Measurements from ENCODE around the gene KRT72.
A peak's percentile ranks its signal among the peaks of the same experiment; 100 is the strongest.
"Not testable (repeated sequence)": the region's sequence is repeated elsewhere in the genome, so short reads cannot be mapped to it uniquely, and the experiment has no call there.

KRT72 gene

GRCh38 chr12:52606096-52606495 is 4.8 kb upstream of the KRT72 start:
- no peak for DNase-seq

GRCh38 chr12:52605542-52605941 is 4.3 kb upstream of the KRT72 start:
- no peak for DNase-seq

- no peak for DNase-seq
Measured at GRCh38 chr12:52604859-52605258, 3.6 kb upstream of the KRT72 start.

- no peak for DNase-seq
Measured at GRCh38 chr12:52603314-52603713, 2.1 kb upstream of the KRT72 start.

- no peak for DNase-seq
Measured at GRCh38 chr12:52602552-52602951, 1.3 kb upstream of the KRT72 start.

- DNase-seq: no peak
Measured at GRCh38 chr12:52601671-52602070, 408 bp upstream of the KRT72 start.

GRCh38 chr12:52600475-52600874 is 788 bp downstream of the KRT72 start:
- no peak for DNase-seq

GRCh38 chr12:52600071-52600470 is 1.2 kb downstream of the KRT72 start:
- DNase-seq: no peak

GRCh38 chr12:52598966-52599365 is 2.3 kb downstream of the KRT72 start:
- no peak for DNase-seq

- DNase-seq: not testable (repeated sequence)
Measured at GRCh38 chr12:52594237-52594636, 7.0 kb downstream of the KRT72 start.

- no peak for DNase-seq
Measured at GRCh38 chr12:52591521-52591920, 9.7 kb downstream of the KRT72 start.

GRCh38 chr12:52590021-52590420 is 11.2 kb downstream of the KRT72 start:
- no peak for DNase-seq

GRCh38 chr12:52587563-52587962 is 13.7 kb downstream of the KRT72 start:
- no peak for DNase-seq

- DNase-seq: no peak
Measured at GRCh38 chr12:52585946-52586345, 15.3 kb downstream of the KRT72 start.

GRCh38 chr12:52585066-52585465 is 16.2 kb downstream of the KRT72 start:
- DNase-seq: no peak

- DNase-seq: no peak
Measured at GRCh38 chr12:52584156-52584682, 17.0 kb downstream of the KRT72 start.

GRCh38 chr12:52582971-52583456 is 18.2 kb downstream of the KRT72 start:
- peak; percentile 73 for DNase-seq

GRCh38 chr12:52582486-52582885 is 18.8 kb downstream of the KRT72 start:
- DNase-seq: no peak

GRCh38 chr12:52581481-52581880 is 19.8 kb downstream of the KRT72 start:
- DNase-seq: peak; percentile 19

- no peak for DNase-seq
Measured at GRCh38 chr12:52581066-52581465, 20.2 kb downstream of the KRT72 start.

GRCh38 chr12:52580496-52580895 is 20.8 kb downstream of the KRT72 start:
- DNase-seq: peak; percentile 31

- DNase-seq: no peak
Measured at GRCh38 chr12:52579468-52580465, 21.5 kb downstream of the KRT72 start.

- DNase-seq: no peak
Measured at GRCh38 chr12:52578469-52578868, 22.8 kb downstream of the KRT72 start.

- no peak for DNase-seq
Measured at GRCh38 chr12:52577316-52577715, 23.9 kb downstream of the KRT72 start.

All from NCI-H1105 treated with DMSO at 0.1 percent for 48 hours (cell line).